ENCODE results near the gene EVA1A. TPM values are rescaled to one million over a fixed set of nuclear protein-coding genes. Genes with fewer than 3 reads are reported as not detected.

EVA1A gene
- total and polyA plus RNA-seq, 2 donors (not counting 1 experiment from before 2014, with no cell fraction given) = 22.8 to 31.7 TPM

GRCh38 chr2:75512455-75513212 is 48.1 kb downstream of the EVA1A start:
- H3K27me3 ChIP-seq (ENCODE audit: control insufficient read depth, insufficient read depth, low read length) = no peaks in the 10 kb centered on the region
- TF ChIP-seq EZH2 (IDR thresholded peaks at IDR 0.05; ENCODE audit: low read length, missing control alignments) = no peak
- no peak for TF ChIP-seq CTCF (conservative IDR thresholded peaks at IDR 0.05 in 1 of 2, IDR thresholded peaks at IDR 0.05 in 1 of 2; ENCODE audit: low read depth in 1 of 2, low read length in 2 of 2)
- peaks cover 3% of the 10 kb centered on the region for H3K36me3 ChIP-seq (ENCODE audit: control insufficient read depth, insufficient read depth, low read length)
- H3K4me1 ChIP-seq (ENCODE audit: control insufficient read depth, extremely low read depth, insufficient read depth, low read length) = no peaks in the 10 kb centered on the region
- H3K4me3 ChIP-seq (replicated peaks in 1 of 4; ENCODE audit: control extremely low read depth in 1 of 4, insufficient read depth in 1 of 4, low read depth in 3 of 4, low read length in 4 of 4) = no peak overlapping the region
- H3K79me2 ChIP-seq (ENCODE audit: control insufficient read depth, insufficient read depth, low read length) = no peaks in the 10 kb centered on the region
- no peaks in the 10 kb centered on the region for H3K9me3 ChIP-seq (ENCODE audit: control insufficient read depth, insufficient read depth, low read depth, low read length)
- no peak overlapping the region for H3K4me2 ChIP-seq (ENCODE audit: extremely low read depth, insufficient read depth, low read length)
- H2AFZ ChIP-seq (ENCODE audit: low read length) = no peak overlapping the region
- H3K27ac ChIP-seq (ENCODE audit: insufficient read depth, low read length) = no peak overlapping the region
- no peak for DNase-seq (ENCODE audit: low read depth in 2 of 2)
- no peak overlapping the region for H3K9ac ChIP-seq (ENCODE audit: insufficient read depth, low read length)
- H4K20me1 ChIP-seq (ENCODE audit: control insufficient read depth, extremely low read depth, insufficient read depth, low read length) = peaks cover 2% of the 10 kb centered on the region

GRCh38 chr2:75506101-75506697 is 54.5 kb downstream of the EVA1A start:
- H3K27me3 ChIP-seq (ENCODE audit: control insufficient read depth, insufficient read depth, low read length) = no peaks in the 10 kb centered on the region
- no peaks in the 10 kb centered on the region for H3K36me3 ChIP-seq (ENCODE audit: control insufficient read depth, insufficient read depth, low read length)
- H2AFZ ChIP-seq (ENCODE audit: low read length) = no peak overlapping the region
- no peak overlapping the region for H3K4me3 ChIP-seq (replicated peaks in 1 of 4; ENCODE audit: control extremely low read depth in 1 of 4, insufficient read depth in 1 of 4, low read depth in 3 of 4, low read length in 4 of 4)
- no peak overlapping the region for H3K4me2 ChIP-seq (ENCODE audit: extremely low read depth, insufficient read depth, low read length)
- no peaks in the 10 kb centered on the region for H3K9me3 ChIP-seq (ENCODE audit: control insufficient read depth, insufficient read depth, low read depth, low read length)
- H3K4me1 ChIP-seq (ENCODE audit: control insufficient read depth, extremely low read depth, insufficient read depth, low read length) = peaks cover 7% of the 10 kb centered on the region
- no peak overlapping the region for H3K27ac ChIP-seq (ENCODE audit: insufficient read depth, low read length)
- no peak overlapping the region for H3K9ac ChIP-seq (ENCODE audit: insufficient read depth, low read length)
- peaks cover 2% of the 10 kb centered on the region for H3K79me2 ChIP-seq (ENCODE audit: control insufficient read depth, insufficient read depth, low read length)
- no peak for TF ChIP-seq CTCF (conservative IDR thresholded peaks at IDR 0.05 in 1 of 2, IDR thresholded peaks at IDR 0.05 in 1 of 2; ENCODE audit: low read depth in 1 of 2, low read length in 2 of 2)
- TF ChIP-seq EZH2 (IDR thresholded peaks at IDR 0.05; ENCODE audit: low read length, missing control alignments) = no peak
- DNase-seq (ENCODE audit: low read depth in 2 of 2) = no peak
- H4K20me1 ChIP-seq (ENCODE audit: control insufficient read depth, extremely low read depth, insufficient read depth, low read length) = peaks cover 2% of the 10 kb centered on the region

GRCh38 chr2:75505012-75505411 is 55.7 kb downstream of the EVA1A start:
- Histone ChIP-seq H3K9ac (ENCODE audit: insufficient read depth, low read length) (no peak overlapping the region), H3K4me1 (ENCODE audit: control insufficient read depth, extremely low read depth, insufficient read depth, low read length) (peaks cover 9% of the 10 kb centered on the region), H3K4me2 (ENCODE audit: extremely low read depth, insufficient read depth, low read length) (no peak overlapping the region), H3K27me3 (ENCODE audit: control insufficient read depth, insufficient read depth, low read length) (no peaks in the 10 kb centered on the region), H3K9me3 (ENCODE audit: control insufficient read depth, insufficient read depth, low read depth, low read length) (no peaks in the 10 kb centered on the region), H3K27ac (ENCODE audit: insufficient read depth, low read length) (no peak overlapping the region), H4K20me1 (ENCODE audit: control insufficient read depth, extremely low read depth, insufficient read depth, low read length) (no peaks in the 10 kb centered on the region), H3K36me3 (ENCODE audit: control insufficient read depth, insufficient read depth, low read length) (no peaks in the 10 kb centered on the region), H3K79me2 (ENCODE audit: control insufficient read depth, insufficient read depth, low read length) (peaks cover 2% of the 10 kb centered on the region), H2AFZ (ENCODE audit: low read length) (no peak overlapping the region), H3K4me3 (replicated peaks in 1 of 4; ENCODE audit: control extremely low read depth in 1 of 4, insufficient read depth in 1 of 4, low read depth in 3 of 4, low read length in 4 of 4) (no peak overlapping the region)
- DNase-seq (ENCODE audit: low read depth in 2 of 2) = peak in 1 of 2 donors; percentile 63
- TF ChIP-seq CTCF (conservative IDR thresholded peaks at IDR 0.05 in 1 of 2, IDR thresholded peaks at IDR 0.05 in 1 of 2; ENCODE audit: low read depth in 1 of 2, low read length in 2 of 2) = no peak
- no peak for TF ChIP-seq EZH2 (IDR thresholded peaks at IDR 0.05; ENCODE audit: low read length, missing control alignments)

Measured in fibroblast of lung (primary cell).